HepG2 (cell line): Measurements from ENCODE around the gene TUBA4B. TPM values are rescaled to one million over a fixed set of nuclear protein-coding genes. Genes with fewer than 3 reads are reported as not detected.
A peak's percentile ranks its signal among the peaks of the same experiment; 100 is the strongest.

Experiments used
- ADNP ChIP-seq: sonication (generic); formaldehyde crosslinking; IDR thresholded peaks from 2 replicates; pipeline ENCODE4 v1.4.0; 2020; ENCODE audit warnings: missing genetic modification reagents
- CBFB ChIP-seq: sonication (generic); formaldehyde crosslinking; IDR thresholded peaks from 2 replicates; pipeline ENCODE4 v1.4.0; 2020; ENCODE audit warnings: missing genetic modification reagents
- CREB1 ChIP-seq, 2 experiments: fragments of 450-650 bp in 1 of 2; IDR thresholded peaks; 2 replicates each; pipeline ENCODE4 v1.6.1; 2016 to 2017; ENCODE audit warnings: control low read depth in 1 of 2, mild to moderate bottlenecking in 1 of 2, missing compliant biosample characterization in 1 of 2, missing genetic modification characterization in 1 of 2
- EEA1 ChIP-seq: sonication (generic); formaldehyde crosslinking; IDR thresholded peaks from 2 replicates; pipeline ENCODE4 v1.5.1; 2020; ENCODE audit warnings: mild to moderate bottlenecking, missing genetic modification reagents, borderline replicate concordance
- FLYWCH1 ChIP-seq: sonication (generic); formaldehyde crosslinking; IDR thresholded peaks from 2 replicates; pipeline ENCODE4 v1.8.1; 2023; ENCODE audit warnings: mild to moderate bottlenecking, missing genetic modification reagents
- KLF6 ChIP-seq: IDR thresholded peaks from 2 replicates; pipeline ENCODE4 v1.8.0; 2016; ENCODE audit warnings: missing biosample characterization, missing genetic modification reagents
- RBFOX2 ChIP-seq: fragments of 200-400 bp; formaldehyde crosslinking; IDR thresholded peaks from 2 replicates; pipeline ENCODE4 v1.6.1; 2017; ENCODE audit warnings: low read depth, mild to moderate bottlenecking, low read length
- SNAPC2 ChIP-seq: sonication (generic); formaldehyde crosslinking; IDR thresholded peaks from 2 replicates; pipeline ENCODE4 v1.8.1; 2022; ENCODE audit warnings: mild to moderate bottlenecking, missing genetic modification reagents
- TBX3 ChIP-seq: fragments of 450-650 bp; IDR thresholded peaks from 2 replicates; pipeline ENCODE4 v1.6.1; 2017; ENCODE audit warnings: antibody characterized with exemption, mild to moderate bottlenecking, inconsistent platforms, borderline replicate concordance
- ZNF335 ChIP-seq: sonication (generic); formaldehyde crosslinking; IDR thresholded peaks from 2 replicates; pipeline ENCODE4 v1.4.0; 2020; ENCODE audit warnings: missing genetic modification reagents
- ZNF33B ChIP-seq: sonication (generic); formaldehyde crosslinking; IDR thresholded peaks from 2 replicates; pipeline ENCODE4 v1.5.1; 2020; ENCODE audit warnings: mild to moderate bottlenecking, missing genetic modification reagents
- ZNF513 ChIP-seq: sonication (generic); formaldehyde crosslinking; conservative IDR thresholded peaks from 2 replicates; pipeline ENCODE4 v1.5.0; 2020; ENCODE audit warnings: missing genetic modification reagents
- ZNF768 ChIP-seq: sonication (generic); formaldehyde crosslinking; IDR thresholded peaks from 2 replicates; pipeline ENCODE4 v1.4.0; 2020; ENCODE audit warnings: missing genetic modification reagents
- ZSCAN20 ChIP-seq: sonication (generic); formaldehyde crosslinking; IDR thresholded peaks from 2 replicates; pipeline ENCODE4 v1.4.0; 2020; ENCODE audit warnings: missing genetic modification reagents, mild to moderate bottlenecking, borderline replicate concordance
- polyA plus RNA-seq, 8 experiments: library from polyadenylated mRNA; depleted of rRNA in 3 of 8; stranded (reverse) in 7 of 8; unstranded in 1 of 8; fragments of >200 nt; fragmentation: Illumina TruSeq in 4 of 8; extraction: Trizol in 4 of 8; gene quantifications; 2 replicates each; pipeline versions ENCODE4 v1.2.1 to v1.2.3, GENCODE V29; 2011 to 2016; ENCODE audit warnings: low read depth in 4 of 8, missing spikeins in 1 of 8, mixed read lengths in 1 of 8; ENCODE audit not compliant: insufficient read depth in 1 of 8
- total RNA-seq, 5 experiments: library from RNA; depleted of rRNA; stranded (reverse); fragments of >200 nt; fragmentation: Illumina TruSeq; extraction: Trizol; gene quantifications; 2 replicates each; pipeline ENCODE4 v1.2.3, GENCODE V29; 2016; ENCODE audit warnings: low read depth in 1 of 5
- TF ChIP-seq, protein P1 (sequence below): IDR thresholded peaks from 2 replicates; pipeline ENCODE4 v1.6.1; 2016; ENCODE audit warnings: missing compliant biosample characterization, missing genetic modification reagents, borderline replicate concordance
- TF ChIP-seq, protein P2 (sequence below): sonication (generic); formaldehyde crosslinking; IDR thresholded peaks from 2 replicates; pipeline ENCODE4 v1.4.0; 2020; ENCODE audit warnings: missing genetic modification reagents, borderline replicate concordance
- TF ChIP-seq, protein P3 (sequence below): sonication (generic); formaldehyde crosslinking; IDR thresholded peaks from 2 replicates; pipeline ENCODE4 v1.4.0; 2020; ENCODE audit warnings: missing genetic modification reagents
- TF ChIP-seq, protein P4 (sequence below): sonication (generic); formaldehyde crosslinking; IDR thresholded peaks from 2 replicates; pipeline ENCODE4 v1.5.0; 2020; ENCODE audit warnings: missing genetic modification reagents
- TF ChIP-seq, protein P5 (sequence below): sonication (generic); formaldehyde crosslinking; IDR thresholded peaks from 2 replicates; pipeline ENCODE4 v1.5.1; 2020; ENCODE audit warnings: missing genetic modification reagents, mild to moderate bottlenecking, borderline replicate concordance

Gene TUBA4B
- total and polyA plus RNA-seq, 2 of the 13 experiments (the other 11 are each of a cell fraction or from before 2014, with no cell fraction given), result 0.18 to 0.22 TPM

GRCh38 chr2:219294356-219295351 is 41.6 kb downstream of the TUBA4B start (continued):
- TF ChIP-seq, protein P1, sequence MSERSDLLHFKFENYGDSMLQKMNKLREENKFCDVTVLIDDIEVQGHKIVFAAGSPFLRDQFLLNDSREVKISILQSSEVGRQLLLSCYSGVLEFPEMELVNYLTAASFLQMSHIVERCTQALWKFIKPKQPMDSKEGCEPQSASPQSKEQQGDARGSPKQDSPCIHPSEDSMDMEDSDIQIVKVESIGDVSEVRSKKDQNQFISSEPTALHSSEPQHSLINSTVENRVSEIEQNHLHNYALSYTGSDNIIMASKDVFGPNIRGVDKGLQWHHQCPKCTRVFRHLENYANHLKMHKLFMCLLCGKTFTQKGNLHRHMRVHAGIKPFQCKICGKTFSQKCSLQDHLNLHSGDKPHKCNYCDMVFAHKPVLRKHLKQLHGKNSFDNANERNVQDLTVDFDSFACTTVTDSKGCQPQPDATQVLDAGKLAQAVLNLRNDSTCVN, result peak; percentile 63; the same call in 1 of the 2 replicates
- no peak for TF ChIP-seq TBX3
- TF ChIP-seq ZNF335 (CRISPR knock-in tag), result 0 out of 2 replicates have a peak, but pooled peaks have one; percentile 63
- TF ChIP-seq FLYWCH1 (CRISPR knock-in tag), result peak; percentile 78; the same call in 1 of the 2 replicates
- peak; percentile 89 for TF ChIP-seq CBFB (CRISPR knock-in tag)
- no peak; the same call in 1 of the 2 replicates for TF ChIP-seq SNAPC2 (CRISPR knock-in tag)
- TF ChIP-seq, protein P2, sequence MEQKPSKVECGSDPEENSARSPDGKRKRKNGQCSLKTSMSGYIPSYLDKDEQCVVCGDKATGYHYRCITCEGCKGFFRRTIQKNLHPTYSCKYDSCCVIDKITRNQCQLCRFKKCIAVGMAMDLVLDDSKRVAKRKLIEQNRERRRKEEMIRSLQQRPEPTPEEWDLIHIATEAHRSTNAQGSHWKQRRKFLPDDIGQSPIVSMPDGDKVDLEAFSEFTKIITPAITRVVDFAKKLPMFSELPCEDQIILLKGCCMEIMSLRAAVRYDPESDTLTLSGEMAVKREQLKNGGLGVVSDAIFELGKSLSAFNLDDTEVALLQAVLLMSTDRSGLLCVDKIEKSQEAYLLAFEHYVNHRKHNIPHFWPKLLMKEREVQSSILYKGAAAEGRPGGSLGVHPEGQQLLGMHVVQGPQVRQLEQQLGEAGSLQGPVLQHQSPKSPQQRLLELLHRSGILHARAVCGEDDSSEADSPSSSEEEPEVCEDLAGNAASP (CRISPR knock-in tag), result peak; percentile 68; the same call in 1 of the 2 replicates
- no peak for TF ChIP-seq CREB1 (IDR thresholded peaks at IDR 0.05)
- no peak for TF ChIP-seq CREB1 (CRISPR knock-in tag; IDR thresholded peaks at IDR 0.05)
- TF ChIP-seq ZNF513 (CRISPR knock-in tag), result peak; percentile 14; the same call in 1 of the 2 replicates
- TF ChIP-seq ADNP (CRISPR knock-in tag), result peak; percentile 11; the same call in 1 of the 2 replicates
- TF ChIP-seq KLF6 (CRISPR knock-in tag), result peak; percentile 90; the same call in 1 of the 2 replicates
- peak; percentile 84 for TF ChIP-seq RBFOX2
- no peak for TF ChIP-seq ZNF33B (CRISPR knock-in tag)
- TF ChIP-seq ZSCAN20 (CRISPR knock-in tag), result 0 out of 2 replicates have a peak, but pooled peaks have one; percentile 46
- TF ChIP-seq, protein P3, sequence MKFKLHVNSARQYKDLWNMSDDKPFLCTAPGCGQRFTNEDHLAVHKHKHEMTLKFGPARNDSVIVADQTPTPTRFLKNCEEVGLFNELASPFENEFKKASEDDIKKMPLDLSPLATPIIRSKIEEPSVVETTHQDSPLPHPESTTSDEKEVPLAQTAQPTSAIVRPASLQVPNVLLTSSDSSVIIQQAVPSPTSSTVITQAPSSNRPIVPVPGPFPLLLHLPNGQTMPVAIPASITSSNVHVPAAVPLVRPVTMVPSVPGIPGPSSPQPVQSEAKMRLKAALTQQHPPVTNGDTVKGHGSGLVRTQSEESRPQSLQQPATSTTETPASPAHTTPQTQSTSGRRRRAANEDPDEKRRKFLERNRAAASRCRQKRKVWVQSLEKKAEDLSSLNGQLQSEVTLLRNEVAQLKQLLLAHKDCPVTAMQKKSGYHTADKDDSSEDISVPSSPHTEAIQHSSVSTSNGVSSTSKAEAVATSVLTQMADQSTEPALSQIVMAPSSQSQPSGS (CRISPR knock-in tag), result peak; percentile 85
- TF ChIP-seq EEA1 (CRISPR knock-in tag), result peak; percentile 89; the same call in 1 of the 2 replicates
- TF ChIP-seq, protein P4, sequence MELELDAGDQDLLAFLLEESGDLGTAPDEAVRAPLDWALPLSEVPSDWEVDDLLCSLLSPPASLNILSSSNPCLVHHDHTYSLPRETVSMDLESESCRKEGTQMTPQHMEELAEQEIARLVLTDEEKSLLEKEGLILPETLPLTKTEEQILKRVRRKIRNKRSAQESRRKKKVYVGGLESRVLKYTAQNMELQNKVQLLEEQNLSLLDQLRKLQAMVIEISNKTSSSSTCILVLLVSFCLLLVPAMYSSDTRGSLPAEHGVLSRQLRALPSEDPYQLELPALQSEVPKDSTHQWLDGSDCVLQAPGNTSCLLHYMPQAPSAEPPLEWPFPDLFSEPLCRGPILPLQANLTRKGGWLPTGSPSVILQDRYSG (CRISPR knock-in tag), result no peak
- peak; percentile 81 for TF ChIP-seq ZNF768 (CRISPR knock-in tag)
- TF ChIP-seq, protein P5, sequence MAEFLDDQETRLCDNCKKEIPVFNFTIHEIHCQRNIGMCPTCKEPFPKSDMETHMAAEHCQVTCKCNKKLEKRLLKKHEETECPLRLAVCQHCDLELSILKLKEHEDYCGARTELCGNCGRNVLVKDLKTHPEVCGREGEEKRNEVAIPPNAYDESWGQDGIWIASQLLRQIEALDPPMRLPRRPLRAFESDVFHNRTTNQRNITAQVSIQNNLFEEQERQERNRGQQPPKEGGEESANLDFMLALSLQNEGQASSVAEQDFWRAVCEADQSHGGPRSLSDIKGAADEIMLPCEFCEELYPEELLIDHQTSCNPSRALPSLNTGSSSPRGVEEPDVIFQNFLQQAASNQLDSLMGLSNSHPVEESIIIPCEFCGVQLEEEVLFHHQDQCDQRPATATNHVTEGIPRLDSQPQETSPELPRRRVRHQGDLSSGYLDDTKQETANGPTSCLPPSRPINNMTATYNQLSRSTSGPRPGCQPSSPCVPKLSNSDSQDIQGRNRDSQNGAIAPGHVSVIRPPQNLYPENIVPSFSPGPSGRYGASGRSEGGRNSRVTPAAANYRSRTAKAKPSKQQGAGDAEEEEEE, result no peak
